HG03045 (cell line): ENCODE results near the gene CHST11.

Source experiments
- ATAC-seq: cut with Tn5 transposase; IDR thresholded peaks from one replicate; pipeline ENCODE4 v1.9.1; 2021; ENCODE audit warnings: mild to moderate bottlenecking, moderate library complexity; ENCODE audit not compliant: unreplicated experiment

Gene CHST11

GRCh38 chr12:104479123-104479662 is 22.4 kb downstream of the CHST11 start:
- ATAC-seq = no peak

GRCh38 chr12:104480012-104480411 is 23.3 kb downstream of the CHST11 start:
- ATAC-seq = no peak

GRCh38 chr12:104480826-104481440 is 24.2 kb downstream of the CHST11 start:
- ATAC-seq = no peak

- ATAC-seq = no peak
These were observed 25.4 kb downstream of the CHST11 start for GRCh38 chr12:104482113-104482512.

GRCh38 chr12:104482748-104483147 is 26.0 kb downstream of the CHST11 start:
- no peak for ATAC-seq

GRCh38 chr12:104484079-104484478 is 27.3 kb downstream of the CHST11 start:
- ATAC-seq = no peak

- ATAC-seq = no peak
These were observed 29.1 kb downstream of the CHST11 start for GRCh38 chr12:104485651-104486362.

- ATAC-seq = no peak
These were observed 29.6 kb downstream of the CHST11 start for GRCh38 chr12:104486363-104486750.

- no peak for ATAC-seq
These were observed 30.4 kb downstream of the CHST11 start for GRCh38 chr12:104486943-104487819.

GRCh38 chr12:104488374-104488773 is 31.6 kb downstream of the CHST11 start:
- ATAC-seq = no peak

- ATAC-seq = no peak
These were observed 33.4 kb downstream of the CHST11 start for GRCh38 chr12:104490186-104490585.

GRCh38 chr12:104490850-104491249 is 34.1 kb downstream of the CHST11 start:
- no peak for ATAC-seq

GRCh38 chr12:104493496-104493895 is 36.7 kb downstream of the CHST11 start:
- no peak for ATAC-seq

- ATAC-seq = no peak
These were observed 37.5 kb downstream of the CHST11 start for GRCh38 chr12:104494137-104494792.

- ATAC-seq = no peak
These were observed 38.0 kb downstream of the CHST11 start for GRCh38 chr12:104494793-104495158.

GRCh38 chr12:104495786-104496185 is 39.0 kb downstream of the CHST11 start:
- no peak for ATAC-seq

- no peak for ATAC-seq
These were observed 39.6 kb downstream of the CHST11 start for GRCh38 chr12:104496336-104496735.

GRCh38 chr12:104498211-104498801 is 41.6 kb downstream of the CHST11 start:
- ATAC-seq = no peak

- no peak for ATAC-seq
These were observed 43.1 kb downstream of the CHST11 start for GRCh38 chr12:104499668-104500332.

GRCh38 chr12:104501115-104501514 is 44.4 kb downstream of the CHST11 start:
- no peak for ATAC-seq
